H1 (cell line): ENCODE results near the gene ARID5B. TPM values are rescaled to one million over a fixed set of nuclear protein-coding genes. Genes with fewer than 3 reads are reported as not detected.
A peak's percentile ranks its signal among the peaks of the same experiment; 100 is the strongest.

Experiments
- CTCF ChIA-PET: fragments of 300-600 bp; sonication (Branson Sonifier 250); formaldehyde crosslinking; loops from one replicate; lab custom pipeline; 2021; ENCODE audit not compliant: partially characterized antibody; lab: Charles Lee
- POLR2A ChIA-PET: fragments of 300-600 bp; sonication (Branson Sonifier 250); formaldehyde crosslinking; loops from one replicate; lab custom pipeline; 2021; ENCODE audit warnings: inconsistent platforms; ENCODE audit not compliant: partially characterized antibody; lab: Charles Lee
- DNase-seq, 2 experiments: peaks; one replicate each; pipeline versions ENCODE4 v3.0.0 to v3.0.0-alpha.2; 2010 to 2022; ENCODE audit warnings: low spot score in 2 of 2, low read depth in 1 of 2, mixed read lengths in 1 of 2
- FAIRE-seq: peaks from 2 replicates; lab custom pipeline; 2011; peaks lifted over from hg19 to GRCh38; lab: Jason Lieb, UNC
- H2AFZ ChIP-seq: 2 replicates; pipeline ENCODE4 v1.8.1; 2012; ENCODE audit warnings: low read length, inconsistent platforms
- H2AK5ac ChIP-seq: 2 replicates; pipeline ENCODE4 v1.6.1; 2013; ENCODE audit warnings: low read depth, low read length
- H2BK120ac ChIP-seq: replicated peaks from 2 replicates; pipeline ENCODE3; 2013; ENCODE audit warnings: low read depth, low read length, inconsistent platforms
- H2BK12ac ChIP-seq: 2 replicates; pipeline ENCODE4 v1.6.1; 2013; ENCODE audit warnings: low read depth, low read length
- H2BK15ac ChIP-seq: 2 replicates; pipeline ENCODE4 v1.6.1; 2013; ENCODE audit warnings: low read length
- H2BK20ac ChIP-seq: 2 replicates; pipeline ENCODE4 v1.6.1; 2013; ENCODE audit warnings: low read length
- H2BK5ac ChIP-seq: 2 replicates; pipeline ENCODE4 v1.6.1; 2013; ENCODE audit warnings: low read depth, low read length
- H3K14ac ChIP-seq: 2 replicates; pipeline ENCODE4 v1.6.1; 2013; ENCODE audit warnings: inconsistent platforms; ENCODE audit not compliant: insufficient read length
- H3K18ac ChIP-seq: 2 replicates; pipeline ENCODE4 v1.6.1; 2013; ENCODE audit warnings: low read length; ENCODE audit errors: extremely low read depth
- H3K23ac ChIP-seq: 2 replicates; pipeline ENCODE4 v1.6.1; 2013; ENCODE audit warnings: inconsistent platforms; ENCODE audit not compliant: insufficient read length
- H3K23me2 ChIP-seq: 2 replicates; pipeline ENCODE4 v1.6.1; 2013; ENCODE audit warnings: low read depth, low read length
- H3K27ac ChIP-seq: 2 replicates; pipeline ENCODE4 v1.6.1; 2011; ENCODE audit warnings: low read depth, low read length, inconsistent platforms
- H3K27me3 ChIP-seq, 4 experiments: replicated peaks in 1 of 4; 1 replicate in 1 of 4; 2 replicates in 3 of 4; pipeline versions ENCODE4 v1.6.1 to v1.8.1; 2011 to 2013; ENCODE audit warnings: low read length in 3 of 4, mild to moderate bottlenecking in 3 of 4, inconsistent platforms in 2 of 4, mixed read lengths in 2 of 4, moderate library complexity in 1 of 4; ENCODE audit not compliant: control insufficient read depth in 3 of 4, insufficient read depth in 3 of 4; ENCODE audit errors: extremely low read depth in 1 of 4
- H3K36me3 ChIP-seq, 4 experiments: 2 replicates each; pipeline versions ENCODE4 v1.6.1 to v1.8.1; 2011 to 2013; ENCODE audit warnings: mild to moderate bottlenecking in 4 of 4, low read length in 3 of 4, moderate library complexity in 2 of 4, control low read depth in 1 of 4, inconsistent platforms in 1 of 4; ENCODE audit not compliant: insufficient read depth in 4 of 4, control insufficient read depth in 2 of 4
- H3K4ac ChIP-seq: replicated peaks from 2 replicates; pipeline ENCODE3; 2013; ENCODE audit warnings: low read length, low read depth, mixed read lengths, inconsistent platforms; ENCODE audit not compliant: insufficient read length
- H3K4me1 ChIP-seq, 4 experiments: replicated peaks in 1 of 4; 1 replicate in 1 of 4; 2 replicates in 3 of 4; pipeline versions ENCODE4 v1.6.1 to v1.8.1; 2011 to 2013; ENCODE audit warnings: low read length in 3 of 4, inconsistent platforms in 2 of 4, mixed read lengths in 1 of 4; ENCODE audit not compliant: insufficient read depth in 4 of 4, control insufficient read depth in 3 of 4
- H3K4me2 ChIP-seq, 2 experiments: 2 replicates each; pipeline versions ENCODE4 v1.6.1 to v1.8.1; 2011 to 2013; ENCODE audit warnings: low read depth in 2 of 2, low read length in 2 of 2, control low read depth in 1 of 2, inconsistent platforms in 1 of 2, mild to moderate bottlenecking in 1 of 2; ENCODE audit not compliant: insufficient read depth in 1 of 2
- H3K4me3 ChIP-seq, 4 experiments: fragments of 200-600, 300-600 bp in 1 of 4; sonication (generic), shearing (Covaris generic), sonication (Bioruptor Twin) in 1 of 4; 2 replicates each; pipeline versions ENCODE4 v1.5.1 to v1.8.1; 2011 to 2016; ENCODE audit warnings: low read length in 4 of 4, low read depth in 3 of 4, control low read depth in 2 of 4, inconsistent platforms in 2 of 4, mild to moderate bottlenecking in 2 of 4, mixed read lengths in 1 of 4, moderate library complexity in 1 of 4; ENCODE audit not compliant: insufficient read depth in 2 of 4; ENCODE audit errors: extremely low read depth in 1 of 4
- H3K56ac ChIP-seq: replicated peaks from 2 replicates; pipeline ENCODE3; 2013; ENCODE audit warnings: low read depth, mild to moderate bottlenecking, mixed read lengths, low read length, inconsistent platforms; ENCODE audit not compliant: insufficient read length
- H3K79me1 ChIP-seq: 2 replicates; pipeline ENCODE4 v1.6.1; 2013; ENCODE audit warnings: low read depth, low read length, control low read depth
- H3K79me2 ChIP-seq, 2 experiments: 2 replicates each; pipeline versions ENCODE4 v1.6.1 to v1.8.1; 2012 to 2013; ENCODE audit warnings: low read length in 2 of 2, mild to moderate bottlenecking in 2 of 2, inconsistent platforms in 1 of 2; ENCODE audit not compliant: insufficient read depth in 2 of 2, control insufficient read depth in 1 of 2
- H3K9ac ChIP-seq, 4 experiments: replicated peaks in 1 of 4; 1 replicate in 1 of 4; 2 replicates in 3 of 4; pipeline versions ENCODE4 v1.6.1 to v1.8.1; 2011 to 2013; ENCODE audit warnings: low read depth in 3 of 4, low read length in 3 of 4, control low read depth in 2 of 4, mild to moderate bottlenecking in 2 of 4, moderate library complexity in 2 of 4, inconsistent platforms in 1 of 4; ENCODE audit errors: extremely low read depth in 1 of 4
- H3K9me3 ChIP-seq, 2 experiments: 2 replicates each; pipeline versions ENCODE4 v1.6.1 to v1.8.1; 2012 to 2013; ENCODE audit warnings: mild to moderate bottlenecking in 2 of 2, moderate library complexity in 2 of 2, control low read depth in 1 of 2, inconsistent platforms in 1 of 2, low read depth in 1 of 2, low read length in 1 of 2, mixed read lengths in 1 of 2; ENCODE audit not compliant: insufficient read depth in 2 of 2
- H4K20me1 ChIP-seq, 2 experiments: replicated peaks in 1 of 2; 2 replicates each; pipeline versions ENCODE3 to v1.8.1; 2011 to 2013; ENCODE audit warnings: inconsistent platforms in 2 of 2, low read length in 2 of 2, mild to moderate bottlenecking in 1 of 2; ENCODE audit not compliant: insufficient read depth in 2 of 2, control insufficient read depth in 1 of 2
- H4K5ac ChIP-seq: 2 replicates; pipeline ENCODE4 v1.6.1; 2013; ENCODE audit warnings: low read length, low read depth, mixed read lengths, inconsistent platforms; ENCODE audit not compliant: insufficient read length
- H4K8ac ChIP-seq: 2 replicates; pipeline ENCODE4 v1.8.0; 2013; ENCODE audit warnings: mild to moderate bottlenecking, moderate library complexity, low read length, inconsistent platforms; ENCODE audit not compliant: insufficient read depth; ENCODE audit errors: extremely low read depth
- H4K91ac ChIP-seq: replicated peaks from 2 replicates; pipeline ENCODE3; 2013; ENCODE audit warnings: low read length, mixed read lengths, inconsistent platforms; ENCODE audit not compliant: insufficient read length
- GABPA ChIP-seq: IDR thresholded peaks from 2 replicates; pipeline ENCODE4 v1.6.1; 2011; ENCODE audit warnings: mild to moderate bottlenecking, low read length, moderate library complexity, borderline replicate concordance; ENCODE audit not compliant: insufficient read depth
- JUN ChIP-seq: IDR thresholded peaks from 2 replicates; pipeline ENCODE4 v1.6.1; 2011; ENCODE audit warnings: low read depth, mild to moderate bottlenecking, improper control_type of control experiment, low read length
- PHF8 ChIP-seq: fragments of 200-600 bp; sonication (generic); conservative IDR thresholded peaks from 2 replicates; pipeline ENCODE4 v1.7.1; 2012; ENCODE audit warnings: low read depth, mild to moderate bottlenecking, inconsistent platforms, low read length, moderate library complexity
- POU5F1 ChIP-seq: IDR thresholded peaks from 2 replicates; pipeline ENCODE4 v1.6.1; 2011; ENCODE audit warnings: low read depth, mild to moderate bottlenecking, low read length, moderate library complexity
- SIN3A ChIP-seq, 2 experiments: IDR thresholded peaks in 1 of 2; conservative IDR thresholded peaks in 1 of 2; 2 replicates each; pipeline ENCODE4 v1.6.1; 2011 to 2012; ENCODE audit warnings: low read length in 2 of 2, improper control_type of control experiment in 1 of 2, low read depth in 1 of 2, mild to moderate bottlenecking in 1 of 2
- WGBS, 2 experiments: shearing (Covaris generic) in 1 of 2; methylation state at CpG; one replicate each; pipeline versions ENCODE4 v1.1.6 to v1.1.7; 2013 to 2015; ENCODE audit warnings: low lambda C conversion rate in 2 of 2, mixed read lengths in 2 of 2, inconsistent platforms in 1 of 2, low coverage in 1 of 2, missing lambda C conversion rate in 1 of 2; ENCODE audit not compliant: insufficient replicate concordance in 2 of 2, insufficient coverage in 1 of 2, insufficient read length in 1 of 2; ENCODE audit errors: extremely low coverage in 1 of 2, missing lambda C conversion rate in 1 of 2; 5-methylcytosine and 5-hydroxymethylcytosine counted together
- polyA plus RNA-seq, 7 experiments: library from polyadenylated mRNA; depleted of rRNA in 3 of 7; stranded (reverse) in 5 of 7; unstranded in 2 of 7; fragments of >200 nt in 5 of 7; fragments of 200-250 nt in 2 of 7; gene quantifications; 1 replicate in 5 of 7; 2 replicates in 1 of 7; 4 replicates in 1 of 7; pipeline versions ENCODE4 v1.2.1 to v1.2.3, GENCODE V29; 2011 to 2013; ENCODE audit warnings: missing spikeins in 2 of 7, mixed read lengths in 2 of 7
- total RNA-seq: library from RNA; stranded (reverse); fragmentation: NEBNext Ultra II Directional; extraction: Animal tissue kit (Norgen Biotek cat#: 25700); gene quantifications from 2 replicates; pipeline ENCODE4 v1.2.1, GENCODE V29; 2021

The ARID5B gene
- total and polyA plus RNA-seq, 2 of the 8 experiments (the other 6 are each of a cell fraction or from before 2014, with no cell fraction given): 0.21 to 1.1 TPM

DNA sequence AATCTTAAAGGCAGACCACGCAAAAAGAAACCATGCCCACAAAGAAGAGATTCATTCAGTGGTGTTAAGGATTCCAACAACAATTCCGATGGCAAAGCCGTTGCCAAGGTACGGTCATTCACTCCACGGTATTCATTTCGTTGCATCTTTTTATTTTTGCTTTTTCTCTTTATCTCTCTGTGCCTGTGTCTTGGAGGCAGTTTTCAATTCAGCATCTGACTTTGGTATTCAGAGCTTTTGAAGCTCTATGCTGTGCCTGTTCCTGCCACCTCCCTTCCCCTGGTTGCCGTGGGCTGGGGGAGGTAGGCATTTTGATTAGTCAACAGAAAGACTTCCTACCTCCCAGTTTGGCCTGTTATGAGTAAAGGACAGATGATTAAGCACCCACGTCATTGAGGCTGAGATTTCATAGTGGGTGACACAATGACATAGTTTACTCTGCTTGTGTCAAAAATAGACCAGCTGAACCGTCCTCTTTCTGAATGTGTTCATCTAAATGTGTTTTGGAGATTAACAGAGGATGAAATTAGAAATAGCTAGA lies 149.5 kb downstream of the ARID5B start:
- H3K14ac ChIP-seq: no peak overlapping the region
- peaks cover 3 to 7% (median 6%) of the 10 kb centered on the region in 4 experiments; a peak in 6 of 7 replicates for H3K4me1 ChIP-seq
- H4K8ac ChIP-seq: no peak overlapping the region
- no peaks in the 10 kb centered on the region for H3K79me1 ChIP-seq
- WGBS, 2 experiments: 78% methylated on average over 9 of the region's 9 CpGs; no CpG with 5 or more reads in 1 of the 2 experiments
- no peak overlapping the region for H3K23ac ChIP-seq
- no peaks in the 10 kb centered on the region for H3K9me3 ChIP-seq
- no peak overlapping the region for H2BK15ac ChIP-seq
- H2BK12ac ChIP-seq: peak overlapping the region; percentile 80; the same call in 1 of the 2 replicates
- no peak overlapping the region for H3K56ac ChIP-seq
- no peak overlapping the region for H2AK5ac ChIP-seq
- H4K91ac ChIP-seq: no peak overlapping the region
- no peaks in the 10 kb centered on the region for H3K79me2 ChIP-seq
- H3K23me2 ChIP-seq: no peaks in the 10 kb centered on the region
- H3K18ac ChIP-seq: no peak overlapping the region
- FAIRE-seq (no peak), DNase-seq (no peak)
- no peaks in the 10 kb centered on the region for H3K36me3 ChIP-seq
- TF ChIP-seq JUN (no peak), POU5F1 (no peak), SIN3A (conservative IDR thresholded peaks at IDR 0.05 in 1 of 2, IDR thresholded peaks at IDR 0.05 in 1 of 2; ENCODE audit: low read depth in 1 of 2, low read length in 2 of 2) (no peak), GABPA (no peak), PHF8 (no peak)
- H4K5ac ChIP-seq: no peak overlapping the region
- H3K27me3 ChIP-seq: peaks cover 0 to 2% (median 0%) of the 10 kb centered on the region in 4 experiments; a peak in 2 of 7 replicates
- H3K27ac ChIP-seq: no peak overlapping the region
- ChIA-PET POLR2A (no interaction called here), CTCF (interaction anchor here (1.2 to 5.1 kb wide), 2 partner anchors 11 to 214 kb away, joined by 5 to 55 read pairs; no protein-coding TSS in a partner anchor)
- H3K4me2 ChIP-seq: peak overlapping the region in 1 of 2 experiments; percentile 29; a peak in 2 of 4 replicates
- no peak overlapping the region for H3K9ac ChIP-seq
- no peak overlapping the region for H2BK20ac ChIP-seq
- H2BK120ac ChIP-seq: no peak overlapping the region
- no peak overlapping the region for H3K4me3 ChIP-seq
- H2BK5ac ChIP-seq: no peak overlapping the region
- H2AFZ ChIP-seq: no peak overlapping the region
- H3K4ac ChIP-seq: no peak overlapping the region
- no peaks in the 10 kb centered on the region for H4K20me1 ChIP-seq
